Hypothalamus (tissue), 51 donors: Measurements from ENCODE around the gene ACP3.
"Not testable (repeated sequence)": the region's sequence is repeated elsewhere in the genome, so short reads cannot be mapped to it uniquely, and the experiment has no call there.

ENCODE experiments used
- DNase-seq, 51 donors: peaks; one replicate each; lab custom pipeline; 2025; lab: John Stamatoyannopoulos, UW

Gene ACP3

GRCh38 chr3:132354916-132355702, 37.9 kb downstream of the ACP3 start:
- DNase-seq: no peak

GRCh38 chr3:132356568-132356967, 39.4 kb downstream of the ACP3 start:
- DNase-seq: no peak

GRCh38 chr3:132360717-132361116, 43.5 kb downstream of the ACP3 start:
- no peak for DNase-seq

GRCh38 chr3:132362329-132362728, 45.1 kb downstream of the ACP3 start:
- DNase-seq: no peak

GRCh38 chr3:132368515-132368914, 51.3 kb downstream of the ACP3 start:
- DNase-seq: no peak

- no peak for DNase-seq
Observed at GRCh38 chr3:132368962-132369361, 51.8 kb downstream of the ACP3 start.

GRCh38 chr3:132376945-132377354, 59.7 kb downstream of the ACP3 start:
- not testable (repeated sequence) for DNase-seq

GRCh38 chr3:132378048-132378762, 61.0 kb downstream of the ACP3 start:
- no peak for DNase-seq

- DNase-seq: no peak
Observed at GRCh38 chr3:132378846-132379245, 61.6 kb downstream of the ACP3 start.

- DNase-seq: no peak
Observed at GRCh38 chr3:132380920-132381319, 63.7 kb downstream of the ACP3 start.

- no peak for DNase-seq
Observed at GRCh38 chr3:132381348-132381944, 64.2 kb downstream of the ACP3 start.

GRCh38 chr3:132382267-132382666, 65.1 kb downstream of the ACP3 start:
- DNase-seq: peak in 1 of 51 donors; percentile 6

- no peak for DNase-seq
Observed at GRCh38 chr3:132382688-132383194, 65.5 kb downstream of the ACP3 start.

GRCh38 chr3:132386259-132386658, 69.1 kb downstream of the ACP3 start:
- no peak for DNase-seq

- not testable (repeated sequence) for DNase-seq
Observed at GRCh38 chr3:132392675-132393074, 75.5 kb downstream of the ACP3 start.

GRCh38 chr3:132394320-132394719, 77.1 kb downstream of the ACP3 start:
- peak in 1 of 51 donors; percentile 1 for DNase-seq

GRCh38 chr3:132395126-132395525, 77.9 kb downstream of the ACP3 start:
- no peak for DNase-seq

GRCh38 chr3:132396255-132396654, 79.0 kb downstream of the ACP3 start:
- no peak for DNase-seq

- DNase-seq: not testable (repeated sequence)
Observed at GRCh38 chr3:132396776-132397175, 79.6 kb downstream of the ACP3 start.

GRCh38 chr3:132399054-132399929, 82.1 kb downstream of the ACP3 start:
- peak in 13 of 51 donors; percentile 2 to 43 (median 10) for DNase-seq
